Naive thymus-derived CD4-positive, alpha-beta T cell (primary cell): ENCODE results near the gene SMPD3. TPM values are rescaled to one million over a fixed set of nuclear protein-coding genes. Genes with fewer than 3 reads are reported as not detected.

ENCODE experiments used
- ATAC-seq: fragments of 150-1000 bp; cut with Tn5 transposase; 2 replicates; pipeline ENCODE4 v1.10.0; 2021; ENCODE audit warnings: mild to moderate bottlenecking, moderate library complexity
- CTCF ChIA-PET: fragments of 350-600 bp; sonication (Branson Sonifier 250); formaldehyde crosslinking; loops from one replicate; lab custom pipeline; 2021; ENCODE audit warnings: antibody characterized with exemption; lab: Charles Lee
- POLR2A ChIA-PET: fragments of 350-600 bp; sonication (Branson Sonifier 250); formaldehyde crosslinking; loops from one replicate; lab custom pipeline; 2021; ENCODE audit warnings: antibody characterized with exemption, inconsistent platforms; lab: Charles Lee
- DNase-seq, 9 donors: peaks; one replicate each; pipeline versions ENCODE4 v3.0.0 to v3.0.0-alpha.2; 2020 to 2022; ENCODE audit warnings: mixed read lengths in 1 of 9
- H3K27ac ChIP-seq: one replicate; pipeline ENCODE4 v1.7.0; 2013; ENCODE audit warnings: mild to moderate bottlenecking, low read depth, low read length, moderate library complexity
- H3K27me3 ChIP-seq, 2 donors: one replicate each; pipeline ENCODE4 v1.7.0; 2013; ENCODE audit warnings: low read length in 2 of 2, mild to moderate bottlenecking in 2 of 2, moderate library complexity in 2 of 2; ENCODE audit not compliant: control insufficient read depth in 2 of 2, insufficient read depth in 2 of 2
- H3K36me3 ChIP-seq, 3 experiments: 1 replicate in 2 of 3; 2 replicates in 1 of 3; pipeline ENCODE4 v1.7.0; 2013; ENCODE audit warnings: low read length in 3 of 3, mild to moderate bottlenecking in 3 of 3, moderate library complexity in 1 of 3; ENCODE audit not compliant: insufficient read depth in 3 of 3, control insufficient read depth in 2 of 3
- H3K4me1 ChIP-seq, 2 donors: one replicate each; pipeline ENCODE4 v1.7.0; 2013; ENCODE audit warnings: low read length in 2 of 2, mild to moderate bottlenecking in 2 of 2, moderate library complexity in 1 of 2; ENCODE audit not compliant: control insufficient read depth in 2 of 2, insufficient read depth in 2 of 2
- H3K4me3 ChIP-seq: 2 replicates; pipeline ENCODE4 v1.7.0; 2013; ENCODE audit warnings: mild to moderate bottlenecking, low read length
- H3K9me3 ChIP-seq, 3 experiments: 1 replicate in 2 of 3; 2 replicates in 1 of 3; pipeline ENCODE4 v1.7.0; 2013; ENCODE audit warnings: low read length in 3 of 3; ENCODE audit not compliant: control insufficient read depth in 2 of 3
- H3K27ac Mint-ChIP-seq, 9 donors: one replicate each; pipeline ENCODE4 v1.8.0; 2020 to 2022; ENCODE audit warnings: mixed read lengths in 9 of 9, mild to moderate bottlenecking in 8 of 9, moderate library complexity in 5 of 9, inconsistent platforms in 2 of 9
- H3K27me3 Mint-ChIP-seq, 5 donors: one replicate each; pipeline ENCODE4 v1.8.0; 2021 to 2022; ENCODE audit warnings: mixed read lengths in 5 of 5, mild to moderate bottlenecking in 1 of 5
- H3K36me3 Mint-ChIP-seq, 5 donors: one replicate each; pipeline ENCODE4 v1.8.0; 2020 to 2022; ENCODE audit warnings: mixed read lengths in 5 of 5, mild to moderate bottlenecking in 3 of 5, inconsistent platforms in 1 of 5
- H3K4me1 Mint-ChIP-seq, 7 donors: one replicate each; pipeline ENCODE4 v1.8.0; 2020 to 2022; ENCODE audit warnings: mixed read lengths in 7 of 7, mild to moderate bottlenecking in 3 of 7, inconsistent platforms in 1 of 7
- H3K4me3 Mint-ChIP-seq, 10 donors: one replicate each; pipeline ENCODE4 v1.8.0; 2020 to 2022; ENCODE audit warnings: mild to moderate bottlenecking in 10 of 10, mixed read lengths in 10 of 10, moderate library complexity in 6 of 10, inconsistent platforms in 2 of 10
- H3K9me3 Mint-ChIP-seq, 11 donors: one replicate each; pipeline ENCODE4 v1.8.0; 2020 to 2022; ENCODE audit warnings: mixed read lengths in 11 of 11, mild to moderate bottlenecking in 4 of 11, inconsistent platforms in 1 of 11, moderate library complexity in 1 of 11
- intact Hi-C, 2 donors: fragments of 100-400 bp; cut with micrococcal nuclease; formaldehyde crosslinking; loops; one replicate each; pipeline ENCODE4 v1.15.1; 2023
- polyA plus RNA-seq, 2 donors: library from polyadenylated mRNA; unstranded; fragments of 300-500 nt; fragmentation: Illumina TruSeq; gene quantifications; one replicate each; pipeline ENCODE4 v1.2.3, GENCODE V29; 2021
- total RNA-seq, 6 experiments: library from RNA in 5 of 6; stranded (reverse) in 5 of 6; gene quantifications; 1 replicate in 5 of 6; 2 replicates in 1 of 6; pipeline ENCODE4 v1.2.3 and lab custom pipeline; 2021 to 2026

The SMPD3 gene
- total and polyA plus RNA-seq, 7 experiments from 2014 or later: 0.32 to 6.1 (median 1.8) TPM

- Histone ChIP-seq H3K27ac (no peak overlapping the region), H3K4me1 (peaks cover 20 to 23% of the 10 kb centered on the region in 2 donors), H3K4me3 (no peak overlapping the region), H3K9me3 (no peaks in the 10 kb centered on the region), H3K36me3 (no peaks in the 10 kb centered on the region), H3K27me3 (no peaks in the 10 kb centered on the region)
- peak; percentile 33 for ATAC-seq
- Mint-ChIP-seq H3K27ac (no peak overlapping the region), H3K36me3 (peaks cover 0 to 4% (median 0%) of the 10 kb centered on the region in 5 donors), H3K4me1 (peaks cover 21 to 34% (median 31%) of the 10 kb centered on the region in 7 donors), H3K27me3 (peaks cover 0 to 8% (median 0%) of the 10 kb centered on the region in 5 donors), H3K9me3 (peaks cover 0 to 4% (median 0%) of the 10 kb centered on the region in 11 donors), H3K4me3 (no peak overlapping the region)
- ChIA-PET CTCF (no interaction called here), POLR2A (no interaction called here)
- no peak for DNase-seq
- intact Hi-C loops: no loop called here
Observed at GRCh38 chr16:68473358-68474070, 25.2 kb upstream of the SMPD3 start.

- POLR2A ChIA-PET: no interaction called here
Observed at GRCh38 chr16:68472581-68472980, 24.3 kb upstream of the SMPD3 start.

DNA sequence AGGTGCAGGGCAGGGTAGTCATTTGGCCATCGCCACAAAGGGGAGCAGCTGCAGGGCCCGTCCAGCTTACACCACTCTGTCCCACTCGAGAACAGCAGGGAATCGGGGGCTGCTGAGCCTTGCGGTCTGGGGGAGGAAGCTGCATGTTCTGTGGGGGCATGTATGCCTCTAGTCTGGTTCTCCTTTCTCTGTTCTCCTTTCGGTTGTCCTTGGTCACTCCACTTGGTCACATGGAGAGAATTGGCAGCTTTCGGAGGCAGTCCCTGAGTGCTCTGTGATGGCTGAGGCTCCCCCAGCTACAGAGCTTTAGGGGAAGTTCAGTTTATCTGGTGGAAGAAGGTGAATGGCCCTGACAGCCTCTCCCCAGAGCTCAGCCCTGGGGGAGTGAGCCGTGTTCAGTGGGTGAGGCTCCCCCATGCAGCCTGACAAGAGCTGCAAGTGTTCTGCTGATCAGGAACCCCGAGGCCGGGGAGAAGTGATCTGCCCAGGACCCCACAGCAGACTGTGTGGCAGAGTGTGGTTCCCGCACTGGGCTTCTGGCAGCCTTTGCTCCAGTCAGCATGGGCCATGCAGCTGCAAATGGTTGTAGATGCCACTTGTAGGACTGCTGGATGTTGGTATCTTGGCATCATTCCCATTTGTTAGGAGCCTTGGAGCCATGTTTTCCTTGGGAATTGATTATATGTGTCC, 22.3 kb upstream of the SMPD3 start:
- Mint-ChIP-seq H3K4me3 (peak overlapping the region; percentile 78 to 92 (median 86)), H3K4me1 (peaks cover 38 to 53% (median 49%) of the 10 kb centered on the region in 7 donors), H3K9me3 (no peaks in the 10 kb centered on the region), H3K27ac (peak overlapping the region; percentile 73 to 95 (median 87)), H3K36me3 (no peaks in the 10 kb centered on the region), H3K27me3 (peaks cover 0 to 15% (median 0%) of the 10 kb centered on the region in 5 donors)
- intact Hi-C loops: loop anchor here in 1 of 2 donors (1.0 kb wide), 1 partner anchor 74 kb away; no protein-coding TSS in a partner anchor
- Histone ChIP-seq H3K4me1 (peaks cover 21 to 38% of the 10 kb centered on the region in 2 donors), H3K36me3 (no peaks in the 10 kb centered on the region), H3K27me3 (no peaks in the 10 kb centered on the region), H3K9me3 (no peaks in the 10 kb centered on the region), H3K4me3 (peak overlapping the region; percentile 68), H3K27ac (peak overlapping the region; percentile 48)
- CTCF ChIA-PET: interaction anchor here (0.7 to 1.3 kb wide), 8 partner anchors 8 to 115 kb away, joined by 3 to 6 read pairs (median 4); no protein-coding TSS in a partner anchor
- no peak for DNase-seq
- POLR2A ChIA-PET: interaction anchor here (0.6 to 3.1 kb wide), 6 partner anchors 15 to 1205 kb away, joined by 3 to 16 read pairs (median 4); no protein-coding TSS in a partner anchor
- ATAC-seq: peak; percentile 91

More at GRCh38 chr16:68472581-68472980, 24.3 kb upstream of the SMPD3 start:
- Mint-ChIP-seq H3K27ac (peak overlapping the region in 2 of 9 donors; percentile 33 to 57), H3K4me1 (peaks cover 29 to 44% (median 41%) of the 10 kb centered on the region in 7 donors), H3K9me3 (no peaks in the 10 kb centered on the region), H3K4me3 (peak overlapping the region in 1 of 10 donors; percentile 58), H3K36me3 (no peaks in the 10 kb centered on the region), H3K27me3 (peaks cover 0 to 4% (median 0%) of the 10 kb centered on the region in 5 donors)
- intact Hi-C loops: no loop called here
- no peak overlapping the region for H3K4me3 ChIP-seq
- peaks cover 21 to 32% of the 10 kb centered on the region in 2 donors for H3K4me1 ChIP-seq
- H3K27me3 ChIP-seq: no peaks in the 10 kb centered on the region
- DNase-seq (no peak), ATAC-seq (no peak)
- H3K36me3 ChIP-seq: no peaks in the 10 kb centered on the region
- no peak overlapping the region for H3K27ac ChIP-seq
- H3K9me3 ChIP-seq: no peaks in the 10 kb centered on the region
- CTCF ChIA-PET: no interaction called here

DNA sequence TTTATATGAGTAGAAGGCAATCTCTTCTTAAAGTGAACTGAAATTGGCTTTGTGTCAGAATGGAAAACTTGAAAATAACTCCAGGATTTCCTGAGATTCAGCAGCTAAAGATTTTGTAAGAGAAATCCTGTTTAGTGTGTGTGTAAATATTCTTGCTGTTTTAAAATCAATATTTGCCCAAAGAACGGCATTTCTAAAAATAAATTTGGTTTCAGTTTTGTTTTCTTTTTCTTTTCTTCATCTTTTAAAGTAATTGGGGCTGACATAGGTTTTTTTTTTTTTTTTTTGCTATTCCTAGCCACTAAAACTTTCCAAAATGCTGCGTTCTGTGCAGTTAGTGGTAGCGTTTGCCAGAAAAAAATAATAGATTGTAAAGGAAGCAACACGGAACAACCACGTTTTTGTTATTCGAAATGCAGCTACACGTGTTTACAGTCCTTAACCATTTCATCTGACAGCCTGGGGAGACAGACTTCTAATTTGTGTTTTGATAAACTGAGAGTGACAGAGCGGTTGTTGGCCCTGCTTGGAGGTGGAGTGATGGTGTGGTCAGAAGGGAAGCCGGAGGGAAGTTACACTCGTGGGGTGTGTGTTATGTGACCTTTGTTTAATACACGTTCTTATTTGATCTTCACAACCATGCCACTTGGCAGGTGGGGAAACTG, 21.6 kb upstream of the SMPD3 start:
- H3K4me1 Mint-ChIP-seq: peaks cover 38 to 53% (median 49%) of the 10 kb centered on the region in 7 donors
- peak; percentile 54 for ATAC-seq
- ChIA-PET CTCF (interaction anchor here (0.7 to 1.2 kb wide), 6 partner anchors 9 to 73 kb away, joined by 3 to 6 read pairs (median 4); no protein-coding TSS in a partner anchor), POLR2A (interaction anchor here (0.7 to 3.1 kb wide), 4 partner anchors 14 to 1205 kb away, joined by 4 to 16 read pairs (median 5); no protein-coding TSS in a partner anchor)
- H3K36me3 Mint-ChIP-seq: no peaks in the 10 kb centered on the region
- peaks cover 21 to 38% of the 10 kb centered on the region in 2 donors for H3K4me1 ChIP-seq
- H3K4me3 ChIP-seq: peak overlapping the region; percentile 68
- no peaks in the 10 kb centered on the region for H3K36me3 ChIP-seq
- no peak for DNase-seq
- peaks cover 0 to 14% (median 0%) of the 10 kb centered on the region in 5 donors for H3K27me3 Mint-ChIP-seq
- no peaks in the 10 kb centered on the region for H3K27me3 ChIP-seq
- intact Hi-C loops: loop anchor here (1.0 to 2.0 kb wide), 2 partner anchors 21 to 74 kb away; partner anchors contain the start of gene SMPD3 (in 1 of the 2)
- H3K27ac ChIP-seq: peak overlapping the region; percentile 48
- no peaks in the 10 kb centered on the region for H3K9me3 ChIP-seq
- no peaks in the 10 kb centered on the region for H3K9me3 Mint-ChIP-seq
- peak overlapping the region; percentile 73 to 95 (median 87) for H3K27ac Mint-ChIP-seq
- peak overlapping the region; percentile 78 to 92 (median 86) for H3K4me3 Mint-ChIP-seq

- no peak for DNase-seq
- Histone ChIP-seq H3K27me3 (no peaks in the 10 kb centered on the region), H3K4me1 (peaks cover 21 to 38% of the 10 kb centered on the region in 2 donors), H3K9me3 (no peaks in the 10 kb centered on the region), H3K4me3 (no peak overlapping the region), H3K27ac (no peak overlapping the region), H3K36me3 (no peaks in the 10 kb centered on the region)
- peak overlapping the region in 6 of 9 donors; percentile 42 to 88 (median 70) for H3K27ac Mint-ChIP-seq
- peaks cover 0 to 16% (median 0%) of the 10 kb centered on the region in 5 donors for H3K27me3 Mint-ChIP-seq
- POLR2A ChIA-PET: interaction anchor here (3.1 kb wide), 1 partner anchor 50 kb away, joined by 16 read pairs; no protein-coding TSS in a partner anchor
- CTCF ChIA-PET: no interaction called here
- ATAC-seq: no peak
- peaks cover 0 to 5% (median 0%) of the 10 kb centered on the region in 5 donors for H3K36me3 Mint-ChIP-seq
- H3K4me1 Mint-ChIP-seq: peaks cover 38 to 53% (median 49%) of the 10 kb centered on the region in 7 donors
- H3K4me3 Mint-ChIP-seq: peak overlapping the region in 8 of 10 donors; percentile 23 to 92 (median 65)
- intact Hi-C loops: loop anchor here in 1 of 2 donors (2.0 kb wide), 1 partner anchor 20 kb away; the partner anchor contains the start of gene SMPD3
- peaks cover 0 to 6% (median 0%) of the 10 kb centered on the region in 11 donors for H3K9me3 Mint-ChIP-seq
Observed at GRCh38 chr16:68468842-68469241, 20.5 kb upstream of the SMPD3 start.
